HepG2 (cell line): ENCODE results near the gene CMTM2. TPM values are rescaled to one million over a fixed set of nuclear protein-coding genes. Genes with fewer than 3 reads are reported as not detected.

ENCODE experiments used
- AGO2 ChIP-seq: fragments of 200-400 bp; formaldehyde crosslinking; optimal IDR thresholded peaks from 2 replicates; pipeline ENCODE3; 2017; ENCODE audit warnings: mild to moderate bottlenecking, low read depth, low read length, moderate library complexity
- CEBPB ChIP-seq: IDR thresholded peaks from 2 replicates; pipeline ENCODE4 v1.6.1; 2011; ENCODE audit warnings: low read depth, low read length, improper control_type of control experiment, borderline replicate concordance
- FLYWCH1 ChIP-seq: sonication (generic); formaldehyde crosslinking; IDR thresholded peaks from 2 replicates; pipeline ENCODE4 v1.8.1; 2023; ENCODE audit warnings: mild to moderate bottlenecking, missing genetic modification reagents
- HMG20B ChIP-seq: conservative IDR thresholded peaks from 2 replicates; pipeline ENCODE4 v1.6.1; 2016; ENCODE audit warnings: missing genetic modification reagents, missing compliant biosample characterization
- MEF2D ChIP-seq: sonication (generic); formaldehyde crosslinking; IDR thresholded peaks from 2 replicates; pipeline ENCODE4 v1.5.1; 2020; ENCODE audit warnings: mild to moderate bottlenecking, missing genetic modification reagents
- MEIS2 ChIP-seq: sonication (generic); formaldehyde crosslinking; IDR thresholded peaks from 2 replicates; pipeline ENCODE4 v1.9.0; 2021; ENCODE audit warnings: mild to moderate bottlenecking, missing genetic modification reagents
- MTA1 ChIP-seq: sonication (generic); formaldehyde crosslinking; IDR thresholded peaks from 2 replicates; pipeline ENCODE4 v1.4.0; 2020; ENCODE audit warnings: missing genetic modification reagents, mild to moderate bottlenecking, borderline replicate concordance
- MTF2 ChIP-seq: sonication (generic); formaldehyde crosslinking; IDR thresholded peaks from 2 replicates; pipeline ENCODE4 v1.5.0; 2020; ENCODE audit warnings: missing genetic modification reagents, borderline replicate concordance
- NR1H2 ChIP-seq: sonication (generic); formaldehyde crosslinking; IDR thresholded peaks from 2 replicates; pipeline ENCODE4 v1.8.1; 2022; ENCODE audit warnings: low read depth, missing genetic modification reagents, borderline replicate concordance
- SIX4 ChIP-seq: sonication (generic); formaldehyde crosslinking; IDR thresholded peaks from 2 replicates; pipeline ENCODE4 v1.4.0; 2020; ENCODE audit warnings: missing genetic modification reagents
- TGIF2 ChIP-seq: IDR thresholded peaks from 2 replicates; pipeline ENCODE4 v1.6.1; 2016; ENCODE audit warnings: control low read depth, missing compliant biosample characterization
- ZNF101 ChIP-seq: sonication (generic); formaldehyde crosslinking; IDR thresholded peaks from 2 replicates; pipeline ENCODE4 v1.4.0; 2020; ENCODE audit warnings: mild to moderate bottlenecking, low read depth, missing genetic modification reagents, borderline replicate concordance
- ZNF121 ChIP-seq: sonication (generic); formaldehyde crosslinking; IDR thresholded peaks from 2 replicates; pipeline ENCODE4 v1.5.0; 2020; ENCODE audit warnings: mild to moderate bottlenecking, missing genetic modification reagents
- ZNF275 ChIP-seq: sonication (generic); formaldehyde crosslinking; IDR thresholded peaks from 2 replicates; pipeline ENCODE4 v1.8.0; 2022; ENCODE audit warnings: missing genetic modification reagents, mild to moderate bottlenecking, inconsistent platforms, borderline replicate concordance
- ZNF30 ChIP-seq: sonication (generic); formaldehyde crosslinking; IDR thresholded peaks from 2 replicates; pipeline ENCODE4 v1.5.0; 2020; ENCODE audit warnings: mild to moderate bottlenecking, missing genetic modification reagents
- ZNF691 ChIP-seq: sonication (generic); formaldehyde crosslinking; IDR thresholded peaks from 2 replicates; pipeline ENCODE4 v1.4.0; 2020; ENCODE audit warnings: missing genetic modification reagents, low read depth, mild to moderate bottlenecking, borderline replicate concordance
- ZNF724P ChIP-seq: sonication (generic); formaldehyde crosslinking; IDR thresholded peaks from 2 replicates; pipeline ENCODE4 v1.8.0; 2022; ENCODE audit warnings: missing genetic modification reagents, borderline replicate concordance
- ZNF75D ChIP-seq: sonication (generic); formaldehyde crosslinking; IDR thresholded peaks from 2 replicates; pipeline ENCODE4 v1.8.1; 2023; ENCODE audit warnings: missing genetic modification reagents, mild to moderate bottlenecking, borderline replicate concordance
- ZNF770 ChIP-seq: sonication (generic); formaldehyde crosslinking; IDR thresholded peaks from 2 replicates; pipeline ENCODE4 v1.5.0; 2020; ENCODE audit warnings: mild to moderate bottlenecking, missing genetic modification reagents
- ZNF775 ChIP-seq: sonication (generic); formaldehyde crosslinking; IDR thresholded peaks from 2 replicates; pipeline ENCODE4 v1.4.0; 2020; ENCODE audit warnings: missing genetic modification reagents, mild to moderate bottlenecking, moderate library complexity, borderline replicate concordance
- ZNF780A ChIP-seq: sonication (generic); formaldehyde crosslinking; IDR thresholded peaks from 2 replicates; pipeline ENCODE4 v1.8.0; 2022; ENCODE audit warnings: mild to moderate bottlenecking, missing genetic modification reagents, moderate library complexity
- polyA plus RNA-seq, 8 experiments: library from polyadenylated mRNA; depleted of rRNA in 3 of 8; stranded (reverse) in 7 of 8; unstranded in 1 of 8; fragments of >200 nt; fragmentation: Illumina TruSeq in 4 of 8; extraction: Trizol in 4 of 8; gene quantifications; 2 replicates each; pipeline versions ENCODE4 v1.2.1 to v1.2.3, GENCODE V29; 2011 to 2016; ENCODE audit warnings: low read depth in 4 of 8, missing spikeins in 1 of 8, mixed read lengths in 1 of 8; ENCODE audit not compliant: insufficient read depth in 1 of 8
- total RNA-seq, 5 experiments: library from RNA; depleted of rRNA; stranded (reverse); fragments of >200 nt; fragmentation: Illumina TruSeq; extraction: Trizol; gene quantifications; 2 replicates each; pipeline ENCODE4 v1.2.3, GENCODE V29; 2016; ENCODE audit warnings: low read depth in 1 of 5
- TF ChIP-seq, protein P1 (sequence below): IDR thresholded peaks from 2 replicates; pipeline ENCODE4 v1.6.1; 2016

CMTM2 gene
- total and polyA plus RNA-seq, 2 of the 13 experiments (the other 11 are each of a cell fraction or from before 2014, with no cell fraction given) = not detected

GRCh38 chr16:66552286-66553177 is 26.7 kb upstream of the CMTM2 start, which contains the start of gene CKLF (continued):
- TF ChIP-seq, protein P1, sequence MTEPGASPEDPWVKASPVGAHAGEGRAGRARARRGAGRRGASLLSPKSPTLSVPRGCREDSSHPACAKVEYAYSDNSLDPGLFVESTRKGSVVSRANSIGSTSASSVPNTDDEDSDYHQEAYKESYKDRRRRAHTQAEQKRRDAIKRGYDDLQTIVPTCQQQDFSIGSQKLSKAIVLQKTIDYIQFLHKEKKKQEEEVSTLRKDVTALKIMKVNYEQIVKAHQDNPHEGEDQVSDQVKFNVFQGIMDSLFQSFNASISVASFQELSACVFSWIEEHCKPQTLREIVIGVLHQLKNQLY (CRISPR knock-in tag) = peak; percentile 75
- TF ChIP-seq ZNF691 (CRISPR knock-in tag) (peak; percentile 97), ZNF121 (CRISPR knock-in tag) (peak; percentile 63; the same call in 1 of the 2 replicates), FLYWCH1 (CRISPR knock-in tag) (peak; percentile 99), AGO2 (peak; percentile 73), MEIS2 (peak; percentile 94), ZNF724P (peak; percentile 99), MEF2D (peak; percentile 97), ZNF101 (CRISPR knock-in tag) (peak; percentile 86), ZNF770 (CRISPR knock-in tag) (peak; percentile 98), CEBPB (no peak), SIX4 (peak; percentile 80; the same call in 1 of the 2 replicates), NR1H2 (CRISPR knock-in tag) (peak; percentile 98), ZNF275 (CRISPR knock-in tag) (peak; percentile 100), MTA1 (CRISPR knock-in tag) (peak; percentile 76; the same call in 1 of the 2 replicates), HMG20B (peak; percentile 84), ZNF780A (CRISPR knock-in tag) (peak; percentile 97), MTF2 (CRISPR knock-in tag) (peak; percentile 99), ZNF775 (CRISPR knock-in tag) (peak; percentile 98), ZNF30 (CRISPR knock-in tag) (peak; percentile 99), TGIF2 (peak; percentile 85), ZNF75D (peak; percentile 98; the same call in 1 of the 2 replicates)
